CD4-positive, alpha-beta T cell treated with Interleukin-4 for 4 hours (primary cell): ENCODE measurements around the gene EIF1.

ENCODE experiments used
- DNase-seq: peaks from one replicate; pipeline ENCODE4 v3.0.0-alpha.2; 2020

The EIF1 gene

GRCh38 chr17:41705271-41705991 lies 16.7 kb downstream of the EIF1 start:
- no peak for DNase-seq

DNA sequence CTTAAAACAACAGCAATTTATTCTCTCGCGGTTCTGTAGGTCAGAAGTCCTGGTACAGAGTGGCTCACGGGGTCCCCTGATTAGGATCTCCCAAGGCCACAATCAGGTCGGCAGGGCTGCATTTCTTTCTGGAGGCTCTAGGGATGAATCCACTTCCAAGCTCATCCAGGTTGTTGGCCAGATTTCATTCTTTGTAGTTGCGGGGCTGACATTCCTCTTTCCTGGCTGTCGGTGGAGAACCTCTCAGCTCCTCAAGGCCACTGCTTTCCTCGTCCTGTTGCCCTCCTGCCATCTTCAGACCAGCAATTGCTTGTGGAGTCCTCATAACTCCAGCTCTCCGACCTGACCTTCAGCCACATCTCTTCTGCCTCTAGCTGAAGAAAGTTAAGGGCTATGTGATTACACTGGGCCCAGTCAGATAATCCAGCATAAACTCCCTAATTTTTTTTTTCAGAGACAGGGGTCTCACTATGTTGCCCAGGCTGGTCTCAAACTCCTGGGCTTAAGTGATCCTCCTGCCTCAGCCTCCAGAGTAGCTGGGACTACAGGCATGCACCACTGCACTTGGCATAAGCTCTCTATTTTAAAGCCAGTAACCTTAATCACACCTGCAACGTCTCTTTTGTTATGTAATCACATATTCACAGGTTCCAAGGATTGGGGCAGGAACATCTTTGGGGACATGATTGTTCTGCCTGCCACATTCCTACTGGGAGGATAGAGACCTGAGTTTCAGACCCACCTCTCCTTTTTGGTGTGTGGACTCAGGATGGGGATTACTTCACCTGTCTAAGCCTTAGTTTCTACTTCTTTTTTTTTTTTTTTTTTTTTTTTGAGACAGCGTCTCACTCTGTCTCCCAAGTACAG lies 19.4 kb downstream of the EIF1 start:
- no peak for DNase-seq

DNA sequence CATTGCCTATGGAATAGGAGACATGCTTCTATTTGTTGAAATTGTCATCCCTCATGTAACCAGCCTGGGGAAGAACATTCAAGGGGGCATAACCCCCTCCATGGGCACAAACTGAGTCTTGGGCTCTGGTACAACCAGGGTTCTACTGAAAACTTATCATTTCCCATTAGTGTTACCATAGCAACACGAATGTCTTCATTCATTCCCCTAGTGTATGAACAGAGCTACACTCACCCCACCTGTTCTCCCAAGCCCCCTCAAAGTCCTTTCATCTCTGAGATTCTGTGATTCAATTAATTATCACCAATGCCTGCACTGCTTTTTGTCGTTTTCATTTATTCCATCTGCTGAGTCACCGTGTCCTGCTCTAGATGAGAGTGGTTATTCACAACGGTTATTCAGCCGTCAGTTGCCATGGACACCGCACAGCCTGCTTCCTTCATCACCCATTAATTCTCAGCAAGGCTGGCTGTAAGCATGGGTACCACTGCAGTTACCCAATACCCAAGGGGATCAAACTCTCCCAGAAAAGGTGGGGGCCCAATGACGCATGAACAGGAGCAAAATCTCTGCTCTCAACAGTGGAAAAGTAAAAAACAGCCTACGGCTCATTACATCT lies 21.9 kb downstream of the EIF1 start:
- DNase-seq = no peak

DNA sequence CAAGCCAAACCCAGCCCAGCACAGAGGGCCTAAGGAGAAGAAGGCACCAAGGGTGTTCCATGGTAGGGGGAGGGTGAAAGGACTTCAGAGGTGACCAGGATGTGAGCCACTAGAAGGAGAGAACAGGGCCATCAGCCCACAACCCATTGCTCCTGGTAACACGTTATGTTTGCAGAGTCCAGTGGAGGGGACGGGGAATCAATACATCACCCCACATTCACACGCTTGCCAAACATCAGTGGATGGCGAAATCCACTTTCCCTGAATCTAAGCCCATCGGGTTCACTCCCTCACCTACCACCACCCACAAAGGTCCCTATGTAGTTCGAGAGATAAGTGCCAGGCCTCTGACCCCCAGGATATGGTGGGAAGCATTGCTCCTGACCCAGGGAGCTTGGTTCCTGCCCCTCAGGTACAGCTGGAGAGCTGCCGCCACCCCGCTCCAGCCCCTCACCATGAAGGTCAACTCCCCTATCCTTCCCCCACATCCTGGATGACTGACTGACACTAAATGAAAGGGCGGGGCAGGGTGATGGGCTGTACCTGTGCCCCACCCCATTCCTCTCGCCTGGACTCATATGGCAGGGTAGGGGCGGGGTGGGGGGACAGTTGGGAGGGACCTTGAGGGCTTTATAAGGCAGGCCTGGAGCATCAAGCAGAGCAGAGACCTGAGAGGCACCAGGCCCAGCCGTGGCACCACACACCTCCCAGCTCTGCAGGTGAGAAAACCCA lies 23.1 kb downstream of the EIF1 start, which contains the start of gene GAST:
Gene GAST, plus strand, starts transcription at position 663 of the 732 bp plus-strand sequence. CDS start 3,106 bp downstream, outside the sequence.
- no peak for DNase-seq

DNA sequence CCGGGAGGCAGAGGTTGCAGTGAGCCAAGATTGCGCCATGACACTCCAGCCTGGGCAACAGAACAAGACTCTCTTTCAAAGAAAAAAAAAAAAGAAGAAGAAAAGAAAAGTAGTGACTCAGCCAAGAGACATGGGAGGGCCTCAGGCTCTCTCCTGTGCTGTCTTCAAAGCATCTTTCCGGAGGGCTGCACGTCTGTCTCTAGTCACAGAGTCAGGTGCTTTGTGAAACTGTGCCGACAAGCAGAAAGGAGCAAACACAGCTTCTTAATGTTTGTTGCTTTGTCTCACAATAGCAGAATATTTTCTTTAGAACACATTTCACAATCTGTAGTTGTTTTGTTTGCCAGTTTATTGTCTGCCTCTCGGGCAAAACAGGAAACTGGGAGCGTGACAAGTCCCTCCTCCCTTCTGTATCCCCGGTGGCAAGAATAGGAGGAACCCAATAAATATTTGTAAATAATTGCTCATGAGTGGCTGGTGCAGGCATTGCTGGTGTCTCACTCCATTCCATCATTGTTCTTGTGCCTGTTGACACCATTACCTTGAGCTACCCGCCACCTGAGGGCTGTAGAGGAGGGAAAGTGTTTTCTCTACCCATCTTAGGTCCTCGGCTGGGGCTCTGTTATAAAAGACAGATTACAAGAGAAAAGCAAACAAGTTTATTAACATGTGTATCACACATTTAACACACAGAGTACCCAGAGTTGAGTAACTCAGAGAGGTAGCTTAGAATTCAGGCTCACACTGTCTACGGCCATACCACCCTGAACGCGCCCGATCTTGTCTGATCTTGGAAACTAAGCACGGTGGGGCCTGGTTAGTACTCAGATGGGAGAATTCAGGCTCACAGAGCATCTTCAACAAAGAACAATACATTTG lies 29.0 kb downstream of the EIF1 start:
- peak; percentile 44 for DNase-seq

GRCh38 chr17:41718287-41718645 lies 29.6 kb downstream of the EIF1 start:
- DNase-seq = no peak

GRCh38 chr17:41722231-41722630 lies 33.5 kb downstream of the EIF1 start:
- no peak for DNase-seq

GRCh38 chr17:41723801-41724475 lies 35.3 kb downstream of the EIF1 start:
- DNase-seq = no peak

GRCh38 chr17:41724476-41725050 lies 35.9 kb downstream of the EIF1 start:
- DNase-seq = no peak

GRCh38 chr17:41725134-41725533 lies 36.4 kb downstream of the EIF1 start:
- DNase-seq = no peak

GRCh38 chr17:41728056-41728455 lies 39.4 kb downstream of the EIF1 start:
- no peak for DNase-seq

DNA sequence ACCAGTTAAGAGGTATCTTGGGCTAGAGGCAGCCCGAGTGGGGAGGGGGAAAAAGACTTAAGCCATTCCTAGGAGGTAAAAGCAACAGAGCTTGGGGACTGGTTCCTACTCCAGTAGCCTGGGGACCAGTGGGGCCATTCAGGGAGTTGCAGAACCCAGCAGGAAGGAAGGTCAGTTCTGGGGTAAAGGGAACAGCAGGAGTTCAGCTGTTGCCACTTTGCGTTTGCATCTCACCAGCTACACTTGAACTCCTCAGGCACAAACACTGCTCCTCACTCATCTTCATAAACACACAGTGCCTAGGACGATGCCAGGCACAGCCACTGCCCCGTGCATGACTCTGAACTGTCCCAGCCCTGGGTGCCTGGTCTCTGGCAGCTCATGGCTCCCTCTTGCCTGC lies 41.8 kb downstream of the EIF1 start:
- no peak for DNase-seq

- DNase-seq = no peak
These were observed 43.2 kb downstream of the EIF1 start for GRCh38 chr17:41731836-41732235.

DNA sequence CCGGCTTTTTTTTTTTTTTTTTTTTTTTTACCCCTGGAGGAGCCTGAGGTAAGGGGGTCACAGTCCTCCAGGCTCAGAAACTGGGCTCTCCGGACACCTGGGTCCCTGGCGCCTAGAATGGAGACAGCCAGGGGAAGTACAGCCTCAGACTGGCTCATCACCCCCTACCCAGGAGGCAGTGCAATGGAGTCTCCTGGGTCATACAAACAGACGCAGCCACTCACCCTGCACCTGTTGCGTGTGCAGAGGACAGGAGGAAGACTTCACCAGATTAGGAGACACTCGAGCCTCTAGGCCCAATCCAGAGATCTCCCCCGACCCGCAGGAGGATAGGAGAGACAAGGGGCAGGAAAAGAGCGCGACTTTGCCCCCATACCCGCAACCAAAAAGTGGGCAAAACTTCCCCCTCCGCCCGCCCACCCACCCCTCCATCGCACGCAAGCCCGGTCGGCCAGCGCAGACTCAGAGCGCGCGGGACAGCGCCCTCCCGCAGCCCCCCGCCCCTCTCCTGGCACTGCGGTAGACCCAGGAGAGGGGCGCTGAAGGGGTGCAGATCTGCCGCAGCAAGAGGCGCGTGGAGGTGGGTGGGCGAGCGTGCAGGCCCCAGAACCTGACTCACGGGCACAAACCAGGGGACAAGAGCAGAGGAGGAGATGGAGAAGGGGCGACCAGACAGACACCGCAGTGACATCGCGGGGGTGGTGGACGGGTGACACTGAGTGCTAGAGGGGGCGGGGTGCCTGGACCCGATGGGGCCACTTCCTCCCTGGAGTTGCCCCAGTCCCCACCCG lies 44.9 kb downstream of the EIF1 start:
- DNase-seq = no peak

DNA sequence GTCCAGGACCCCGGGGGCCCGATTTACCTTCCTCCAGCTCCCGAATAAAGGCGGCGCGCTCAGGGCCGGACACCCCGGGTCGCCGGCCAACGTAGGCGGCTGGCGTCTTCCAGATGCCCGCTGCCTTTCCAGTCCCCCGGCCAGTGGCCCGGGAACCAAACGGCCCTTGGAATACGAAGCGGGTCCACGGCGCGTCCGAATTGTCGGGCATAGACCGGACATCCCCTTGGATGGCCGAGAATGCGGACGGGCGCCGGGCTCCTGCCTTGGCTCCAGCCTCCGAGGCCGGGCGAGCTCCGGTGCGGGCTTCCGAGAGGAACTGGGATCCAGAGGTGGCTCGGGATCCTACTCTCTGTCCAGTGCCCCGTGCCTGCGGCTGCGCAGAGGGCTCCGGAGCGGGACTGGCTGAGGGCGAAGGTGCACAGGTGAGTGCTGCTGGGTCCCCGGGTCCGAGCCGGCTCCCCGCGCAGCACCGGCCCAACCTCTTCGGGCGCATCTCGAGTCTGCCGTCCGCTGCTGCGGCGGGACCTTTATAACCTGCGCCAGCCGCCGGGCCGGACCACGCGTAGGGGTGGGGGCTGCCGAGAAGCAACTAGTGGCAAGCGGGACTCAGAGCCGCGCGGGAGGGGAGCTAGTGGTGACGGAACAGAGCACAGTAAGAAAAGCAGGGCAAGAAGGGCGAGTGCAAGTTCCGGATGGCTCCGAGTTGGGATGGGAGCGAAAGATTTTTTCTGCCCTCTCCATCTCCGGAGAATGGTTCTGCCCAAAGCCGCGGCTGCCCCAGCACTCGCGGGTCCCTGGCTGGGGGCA lies 45.7 kb downstream of the EIF1 start, which contains the start of gene HAP1:
Gene HAP1, minus strand, starts transcription at position 505 of the 810 bp plus-strand sequence. Its CDS starts 9 bp downstream, at position 496.
- no peak for DNase-seq

DNA sequence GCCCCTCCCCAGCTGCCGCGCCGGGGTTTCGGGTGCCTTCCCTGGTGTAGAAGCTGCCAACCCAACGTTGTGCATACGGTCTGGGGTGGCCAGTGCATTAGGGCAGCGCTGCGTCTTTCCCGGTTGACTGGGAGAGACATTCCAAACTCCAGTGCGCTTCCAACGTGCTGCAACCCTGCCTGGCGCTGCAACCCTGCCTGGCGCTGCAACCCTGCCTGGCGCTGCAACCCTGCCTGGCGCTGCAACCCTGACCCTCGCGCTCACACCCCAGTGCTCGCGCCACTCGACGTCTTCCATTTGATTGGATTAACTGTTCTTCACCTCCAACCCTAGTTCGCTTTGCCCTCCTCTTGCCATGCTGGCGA lies 46.2 kb downstream of the EIF1 start:
- DNase-seq = no peak

DNA sequence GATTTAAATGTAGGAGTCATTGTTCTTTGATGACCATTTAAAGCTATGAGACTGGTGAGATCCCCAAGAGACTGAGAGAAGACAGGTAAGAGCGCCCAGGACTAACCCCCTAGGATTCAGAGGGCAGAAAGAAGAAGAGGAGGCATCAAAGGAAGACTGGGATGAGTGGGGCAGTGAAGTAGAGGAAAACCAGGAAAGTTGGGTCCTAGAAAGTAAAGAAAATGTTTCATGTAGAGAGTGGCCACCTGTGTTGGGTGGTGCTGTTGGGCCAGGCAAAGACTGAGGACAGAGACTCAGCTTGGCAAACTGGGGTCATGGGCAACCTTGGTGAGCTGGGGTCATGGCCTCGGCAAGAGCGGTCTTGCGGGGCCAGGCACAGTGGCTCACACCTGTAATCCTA lies 47.1 kb downstream of the EIF1 start:
- DNase-seq = no peak

GRCh38 chr17:41736983-41737679 lies 48.4 kb downstream of the EIF1 start:
- no peak for DNase-seq

- no peak for DNase-seq
These were observed 49.0 kb downstream of the EIF1 start for GRCh38 chr17:41737680-41738023.
